ENCODE results near the gene LHX6.

LHX6 gene

DNA sequence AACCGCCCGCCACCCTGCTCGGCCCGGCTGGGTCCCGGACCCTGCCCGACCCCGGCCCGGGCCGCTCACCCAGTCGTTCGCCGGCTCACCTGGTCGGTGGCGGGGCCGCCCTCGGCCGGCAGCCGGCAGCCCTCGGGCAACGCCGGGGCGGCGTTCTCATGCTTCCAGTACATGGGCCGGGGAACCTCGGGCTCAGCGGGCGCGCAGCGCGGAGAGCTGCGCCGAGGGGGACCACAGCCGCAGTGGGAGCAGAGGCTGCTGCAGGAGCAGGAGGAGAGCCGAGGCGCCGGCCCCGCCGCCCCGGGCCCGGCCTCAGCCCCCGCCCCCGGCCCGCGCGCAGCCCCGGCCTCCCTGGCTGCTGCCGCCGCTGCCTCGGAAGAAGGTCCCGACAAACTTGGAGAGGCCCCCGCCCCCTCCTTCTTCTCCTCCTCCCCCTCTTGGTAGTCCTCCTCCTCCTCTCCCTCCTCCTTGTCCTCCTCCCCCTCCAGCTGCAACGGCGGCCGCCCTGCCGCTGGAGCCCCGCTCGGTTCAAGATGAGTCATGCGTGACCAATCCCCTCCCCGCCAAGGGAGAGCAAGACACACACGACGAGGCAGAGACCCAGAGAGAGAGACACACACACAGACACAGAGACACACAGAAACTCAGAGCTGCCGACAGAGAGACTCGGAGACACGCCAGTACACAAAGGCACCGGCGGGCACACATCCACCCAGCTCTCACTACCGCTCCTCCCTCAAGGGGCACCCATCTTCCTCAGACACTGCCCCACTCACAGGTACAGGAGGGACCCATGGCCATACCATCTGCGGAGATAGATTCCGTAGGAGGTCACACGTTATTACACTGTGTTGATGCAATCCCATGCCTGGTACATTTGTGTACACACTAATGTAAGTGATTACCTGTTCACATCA, at the start of gene LHX6:
Gene LHX6 (minus strand): TSS at position 390 of the 917 bp plus-strand sequence. CDS start 217 bp downstream, at position 173.
- no peak for DNase-seq (ENCODE audit: low spot score)

GRCh38 chr9:122277285-122277897, 48.6 kb upstream of the LHX6 start:
- no peak for DNase-seq (ENCODE audit: low spot score)

- DNase-seq (ENCODE audit: low spot score): no peak
Measured at GRCh38 chr9:122276096-122276495, 47.3 kb upstream of the LHX6 start.

GRCh38 chr9:122274055-122274454, 45.3 kb upstream of the LHX6 start:
- DNase-seq (ENCODE audit: low spot score): no peak

DNA sequence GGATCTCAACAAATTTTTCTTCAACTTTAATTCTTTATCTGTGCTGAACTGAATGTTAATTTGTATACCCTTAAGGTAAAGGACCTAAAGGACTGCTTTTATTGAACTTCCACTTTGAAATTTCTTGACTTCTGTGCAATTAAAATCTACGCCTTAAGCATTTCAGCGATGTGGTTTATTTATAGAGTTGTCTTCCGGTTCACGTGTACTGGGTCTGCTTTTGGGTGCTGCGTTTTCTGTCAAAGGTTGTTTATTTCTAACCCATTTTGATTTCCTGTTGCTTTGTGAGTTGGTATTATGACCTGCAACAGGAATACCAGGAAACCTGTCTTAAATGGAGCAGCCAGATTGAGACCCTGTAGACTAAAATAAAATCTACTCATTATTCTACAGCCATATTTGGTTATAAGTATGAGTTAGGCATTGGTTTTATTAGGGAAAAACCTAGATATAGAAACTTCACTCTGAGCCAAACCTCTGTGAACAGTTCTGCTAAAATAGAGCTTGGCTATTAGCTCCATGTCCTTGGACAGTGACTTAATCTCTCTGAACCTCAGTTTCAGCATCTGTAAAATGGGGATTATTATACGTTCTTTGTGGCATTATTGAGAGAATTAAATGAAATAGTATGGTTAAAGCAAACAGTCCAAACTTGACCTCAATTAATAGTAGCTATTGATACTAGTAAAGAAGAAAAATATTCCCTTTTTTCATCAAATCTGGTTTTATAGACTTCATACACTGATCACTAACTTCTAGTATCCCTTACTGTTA, 39.5 kb upstream of the LHX6 start:
- no peak for DNase-seq (ENCODE audit: low spot score)

DNA sequence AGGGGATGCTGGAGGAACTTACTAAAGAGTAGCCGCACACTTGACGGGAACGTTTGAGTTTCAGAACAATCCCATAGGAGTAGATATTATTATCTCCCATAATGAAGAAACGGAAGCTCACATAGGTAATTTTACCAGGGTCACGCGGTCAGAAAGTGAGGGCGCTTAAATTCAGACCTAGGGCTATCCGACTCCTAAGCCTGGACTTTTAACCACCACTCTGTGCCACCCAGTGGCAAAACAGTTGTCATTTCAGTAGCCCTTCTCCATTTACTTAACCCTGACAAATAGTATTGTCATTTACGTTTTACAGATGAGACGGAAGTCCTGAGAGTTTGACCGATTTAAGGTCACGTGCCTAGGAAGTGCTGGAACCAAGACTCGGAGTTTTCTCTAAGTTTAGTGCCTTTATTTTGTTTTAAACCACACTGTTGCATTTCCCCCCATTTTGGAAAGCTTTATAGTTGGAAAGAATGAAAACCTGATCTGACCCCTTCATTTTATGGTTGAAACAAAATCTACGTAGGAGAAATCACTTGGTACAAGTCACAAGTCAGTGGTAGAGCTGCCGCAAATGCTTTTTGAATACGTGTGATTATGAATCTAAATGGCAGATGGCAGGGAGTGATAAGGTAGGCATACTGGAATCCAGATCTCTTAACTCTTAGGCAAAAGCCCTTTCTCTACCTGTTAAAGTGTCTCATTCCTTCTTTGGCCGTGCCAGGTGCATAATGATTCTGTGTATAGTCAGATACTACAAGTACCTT, 36.6 kb upstream of the LHX6 start:
- peak; percentile 58 for DNase-seq (ENCODE audit: low spot score)

DNA sequence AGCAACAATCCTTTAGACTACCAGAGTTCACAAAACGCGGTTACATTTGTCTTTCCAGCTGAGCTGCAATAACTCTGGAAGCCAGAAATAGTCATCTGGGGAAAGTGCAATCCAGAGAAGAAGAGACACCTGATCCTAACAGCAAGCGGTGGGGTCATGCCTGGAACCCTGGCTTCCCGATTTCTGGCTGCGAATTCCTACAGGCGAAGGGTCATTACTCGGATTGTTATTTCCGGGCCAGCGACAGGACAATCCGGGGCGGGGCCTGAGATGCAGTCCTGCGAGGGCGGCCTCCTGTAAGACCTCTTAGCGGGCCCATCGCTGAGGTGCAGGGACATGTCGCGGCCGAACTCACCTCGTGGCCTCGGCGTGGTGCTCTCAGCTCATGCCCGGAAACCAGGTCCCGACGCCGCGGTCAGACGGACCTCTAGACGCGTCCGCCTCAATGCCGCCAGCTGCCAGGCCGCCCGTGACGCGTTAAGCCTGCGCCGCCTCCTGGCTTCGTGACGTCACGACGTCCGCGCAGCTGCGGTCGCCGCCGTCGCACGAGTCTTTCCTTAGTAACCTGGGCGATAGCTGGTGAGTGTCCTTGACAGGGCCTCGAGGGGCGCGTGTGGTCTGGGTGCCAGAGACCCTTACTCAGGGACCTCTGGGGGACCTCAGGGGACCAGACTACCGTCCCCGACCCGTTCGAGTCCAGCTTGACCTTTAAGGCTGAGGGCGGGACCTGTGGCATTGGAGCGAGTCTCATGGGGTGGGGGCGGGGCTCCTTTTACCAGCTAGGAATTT, 35.8 kb upstream of the LHX6 start, which contains the start of the genes MRRF and RBM18:
Gene MRRF (plus strand): TSS at position 523 of the 789 bp plus-strand sequence. CDS start 6,010 bp downstream, outside the sequence.
Gene RBM18 (minus strand): TSS at position 481 of the 789 bp plus-strand sequence. CDS start 3,348 bp downstream, outside the sequence.
- peak; percentile 78 for DNase-seq (ENCODE audit: low spot score)

DNA sequence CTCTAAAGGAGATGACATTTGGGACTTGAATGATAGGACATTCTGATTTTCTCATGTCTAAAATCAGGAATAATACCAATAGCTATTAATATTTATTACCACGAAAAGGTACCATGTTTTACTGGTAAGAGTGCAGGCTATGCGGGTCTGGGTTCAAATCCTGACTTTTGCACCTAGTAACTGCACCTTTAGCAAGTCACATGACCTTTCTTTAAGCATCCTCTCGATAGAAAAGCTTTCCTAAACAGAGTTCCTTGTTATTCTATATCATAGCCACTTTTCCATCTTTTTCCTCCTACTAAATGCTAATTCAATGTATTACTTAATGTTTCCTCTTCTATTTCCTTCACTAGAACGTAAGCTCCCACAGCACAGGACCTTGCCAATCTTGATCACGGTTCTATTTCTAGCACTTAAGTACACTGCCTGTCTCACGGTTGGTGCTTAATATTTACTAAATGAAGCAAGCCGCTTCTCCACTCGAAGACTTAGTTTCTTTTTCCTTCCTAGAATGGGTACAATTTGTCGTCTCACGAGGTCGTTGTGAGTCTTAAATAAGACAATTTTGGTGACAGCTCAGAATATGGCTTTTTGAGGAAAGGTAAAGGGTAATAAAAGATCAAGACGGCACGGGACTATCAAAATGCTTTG, 35.1 kb upstream of the LHX6 start:
- no peak for DNase-seq (ENCODE audit: low spot score)

GRCh38 chr9:122262073-122262472, 33.3 kb upstream of the LHX6 start:
- no peak for DNase-seq (ENCODE audit: low spot score)

DNA sequence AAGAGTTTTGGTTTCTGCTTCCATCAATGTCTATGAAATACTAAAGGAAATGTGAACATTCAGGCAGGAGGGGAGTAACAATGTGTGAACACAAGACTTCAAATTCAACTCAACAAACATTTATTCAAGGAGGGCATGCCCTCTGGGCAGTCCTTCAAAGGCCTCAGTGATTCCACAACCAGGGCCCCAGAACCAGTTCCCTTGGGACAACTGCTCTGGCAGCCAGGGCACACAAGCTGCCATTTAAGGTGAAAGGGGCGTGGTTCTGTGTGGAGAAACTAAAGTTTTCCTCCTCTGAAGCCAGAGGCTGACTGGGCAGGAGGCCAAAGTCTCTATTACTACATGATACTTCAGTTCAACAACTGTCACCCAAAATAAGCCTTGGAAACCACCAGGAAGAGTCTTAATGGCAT, 32.7 kb upstream of the LHX6 start:
- no peak for DNase-seq (ENCODE audit: low spot score)

DNA sequence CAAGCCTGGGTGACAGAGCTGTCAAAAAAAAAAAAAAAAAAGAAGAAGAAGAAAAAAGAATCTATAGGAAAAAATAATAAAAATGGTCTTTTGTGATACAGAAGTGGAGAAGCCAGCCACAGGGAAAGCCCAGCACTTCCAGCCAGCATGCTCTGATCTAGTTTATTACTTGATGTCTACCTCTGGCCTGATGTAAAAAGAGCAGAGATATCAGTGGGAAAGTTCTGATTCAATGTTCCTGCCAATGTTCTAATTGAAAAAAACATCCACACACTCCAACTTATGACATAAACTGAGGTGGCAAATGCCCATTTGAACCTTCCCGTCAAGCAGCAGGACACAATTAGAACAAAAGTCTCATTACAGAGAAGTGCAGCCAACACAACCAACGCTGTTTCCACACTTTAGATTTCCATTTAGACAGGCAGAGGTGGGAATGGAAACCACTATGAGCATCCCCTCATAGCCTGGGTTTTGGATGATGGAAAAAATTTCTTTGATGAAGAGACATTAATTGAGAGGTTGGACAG, 30.2 kb upstream of the LHX6 start:
- DNase-seq (ENCODE audit: low spot score): no peak

DNA sequence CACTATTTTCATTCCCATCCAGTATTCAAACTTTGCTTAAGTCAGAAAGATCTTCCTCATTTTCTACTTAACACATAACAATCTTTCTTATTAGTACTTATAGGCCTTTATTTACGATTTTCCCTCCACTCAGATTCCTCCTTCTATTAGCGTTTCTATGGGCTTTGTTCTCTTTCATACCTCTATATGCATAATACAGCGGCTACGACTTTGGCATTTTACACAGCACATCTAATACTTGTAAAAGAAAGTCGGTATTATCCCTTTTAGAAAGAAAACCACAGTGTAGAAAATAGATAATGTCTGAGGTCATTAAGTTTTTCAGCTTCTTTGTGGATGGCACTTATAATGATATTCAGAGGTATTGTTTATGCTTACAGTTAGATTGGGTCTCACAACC, 27.4 kb upstream of the LHX6 start:
- DNase-seq (ENCODE audit: low spot score): no peak

- DNase-seq (ENCODE audit: low spot score): no peak
Measured at GRCh38 chr9:122254761-122255160, 26.0 kb upstream of the LHX6 start.

DNA sequence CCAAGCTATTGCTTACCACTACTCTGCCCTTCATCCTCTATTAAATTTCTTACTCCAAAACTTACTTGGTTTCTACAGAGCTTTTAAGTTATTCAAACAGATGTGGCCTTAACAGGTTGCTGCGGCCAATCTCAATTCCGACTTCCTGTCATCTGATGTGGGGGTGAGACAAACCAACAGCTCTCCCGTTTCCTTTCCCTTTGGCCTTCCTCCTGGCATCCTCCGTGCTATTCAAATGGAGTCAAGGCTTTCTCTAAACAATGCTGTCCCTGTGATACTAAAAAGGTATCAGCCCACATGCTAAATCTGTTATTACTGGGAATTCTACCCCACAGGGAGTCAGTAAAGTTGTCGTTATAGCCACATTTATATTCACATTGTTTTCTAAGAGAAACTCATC, 24.0 kb upstream of the LHX6 start:
- DNase-seq (ENCODE audit: low spot score): no peak

- peak; percentile 85 for DNase-seq (ENCODE audit: low spot score)
Measured at GRCh38 chr9:122251351-122251750, 22.6 kb upstream of the LHX6 start.

- no peak for DNase-seq (ENCODE audit: low spot score)
Measured at GRCh38 chr9:122248448-122248865, 19.7 kb upstream of the LHX6 start.

GRCh38 chr9:122246666-122247065, 17.9 kb upstream of the LHX6 start:
- no peak for DNase-seq (ENCODE audit: low spot score)

DNA sequence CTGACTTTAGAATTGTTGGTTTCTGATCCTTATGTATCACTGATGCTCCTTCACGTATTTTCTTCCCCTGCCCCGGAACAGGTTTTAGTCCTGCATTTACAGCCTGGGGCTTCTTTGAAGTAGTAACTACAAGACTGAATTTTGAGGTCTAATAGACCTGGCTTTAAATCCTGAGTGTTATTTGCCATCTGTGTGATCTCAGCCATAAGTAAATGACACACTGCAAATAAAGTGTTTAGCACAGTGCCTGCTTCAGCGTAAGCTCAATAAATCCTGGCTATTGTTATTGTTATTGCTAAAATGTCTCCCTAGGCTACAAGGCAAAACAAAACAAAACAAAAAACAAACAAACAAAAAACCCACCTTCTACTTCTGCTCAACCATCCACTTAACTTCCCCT, 15.6 kb upstream of the LHX6 start:
- no peak for DNase-seq (ENCODE audit: low spot score)

GRCh38 chr9:122239722-122240121, 11.0 kb upstream of the LHX6 start:
- DNase-seq (ENCODE audit: low spot score): peak; percentile 48

- DNase-seq (ENCODE audit: low spot score): no peak
Measured at GRCh38 chr9:122236681-122237080, 7.9 kb upstream of the LHX6 start.

Data from pons (tissue), 1 donor.